Measurements from ENCODE around the gene ZFYVE28. TPM values are rescaled to one million over a fixed set of nuclear protein-coding genes. Genes with fewer than 3 reads are reported as not detected.

Gene ZFYVE28
- total and polyA plus RNA-seq, 8 donors = 2.2 to 12.4 (median 3.9) TPM

GRCh38 chr4:2396781-2397368 lies 21.6 kb downstream of the ZFYVE28 start:
- Histone ChIP-seq H3K27ac (no peak overlapping the region), H3K4me3 (no peak overlapping the region), H3K27me3 (peaks cover 0 to 41% of the 10 kb centered on the region in 2 donors), H3K36me3 (no peaks in the 10 kb centered on the region), H3K9me3 (no peaks in the 10 kb centered on the region), H3K4me1 (peaks cover 7 to 10% of the 10 kb centered on the region in 2 donors)
- ATAC-seq (no peak), DNase-seq (no peak)
- TF ChIP-seq, protein P1, sequence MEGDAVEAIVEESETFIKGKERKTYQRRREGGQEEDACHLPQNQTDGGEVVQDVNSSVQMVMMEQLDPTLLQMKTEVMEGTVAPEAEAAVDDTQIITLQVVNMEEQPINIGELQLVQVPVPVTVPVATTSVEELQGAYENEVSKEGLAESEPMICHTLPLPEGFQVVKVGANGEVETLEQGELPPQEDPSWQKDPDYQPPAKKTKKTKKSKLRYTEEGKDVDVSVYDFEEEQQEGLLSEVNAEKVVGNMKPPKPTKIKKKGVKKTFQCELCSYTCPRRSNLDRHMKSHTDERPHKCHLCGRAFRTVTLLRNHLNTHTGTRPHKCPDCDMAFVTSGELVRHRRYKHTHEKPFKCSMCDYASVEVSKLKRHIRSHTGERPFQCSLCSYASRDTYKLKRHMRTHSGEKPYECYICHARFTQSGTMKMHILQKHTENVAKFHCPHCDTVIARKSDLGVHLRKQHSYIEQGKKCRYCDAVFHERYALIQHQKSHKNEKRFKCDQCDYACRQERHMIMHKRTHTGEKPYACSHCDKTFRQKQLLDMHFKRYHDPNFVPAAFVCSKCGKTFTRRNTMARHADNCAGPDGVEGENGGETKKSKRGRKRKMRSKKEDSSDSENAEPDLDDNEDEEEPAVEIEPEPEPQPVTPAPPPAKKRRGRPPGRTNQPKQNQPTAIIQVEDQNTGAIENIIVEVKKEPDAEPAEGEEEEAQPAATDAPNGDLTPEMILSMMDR (IDR thresholded peaks at IDR 0.05) = no peak
- intact Hi-C loops (cut with DNase I) = no loop called here

DNA sequence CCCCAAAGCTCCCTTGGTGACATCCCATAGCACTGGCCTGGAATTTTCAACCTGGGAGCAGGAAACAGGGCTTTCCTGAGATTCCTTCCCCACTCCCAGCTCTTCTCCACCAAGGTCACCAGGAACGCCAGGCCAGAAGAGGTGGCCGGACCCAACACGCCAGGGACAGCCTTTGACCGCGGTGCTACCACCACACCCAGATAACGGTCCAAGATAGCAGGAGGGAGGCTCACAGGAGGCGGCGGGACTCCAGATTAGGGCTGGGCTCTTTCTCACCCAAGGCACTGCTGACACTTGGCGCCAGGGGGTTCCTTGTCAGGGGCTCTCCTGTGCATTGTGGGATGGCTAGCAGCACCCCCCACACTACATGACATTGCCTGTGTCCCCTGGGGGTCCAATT lies 22.9 kb downstream of the ZFYVE28 start:
- Histone ChIP-seq H3K27ac (no peak overlapping the region), H3K9me3 (no peaks in the 10 kb centered on the region), H3K27me3 (peaks cover 0 to 42% of the 10 kb centered on the region in 2 donors), H3K4me1 (peaks cover 5 to 6% of the 10 kb centered on the region in 2 donors), H3K4me3 (no peak overlapping the region), H3K36me3 (no peaks in the 10 kb centered on the region)
- DNase-seq (no peak), ATAC-seq (no peak)
- TF ChIP-seq, protein P1 (IDR thresholded peaks at IDR 0.05) = no peak
- intact Hi-C loops (cut with DNase I) = no loop called here

- TF ChIP-seq, protein P1 (IDR thresholded peaks at IDR 0.05) = no peak
- Histone ChIP-seq H3K9me3 (no peaks in the 10 kb centered on the region), H3K27me3 (peaks cover 0 to 48% of the 10 kb centered on the region in 2 donors), H3K4me3 (no peak overlapping the region), H3K27ac (no peak overlapping the region), H3K36me3 (no peaks in the 10 kb centered on the region), H3K4me1 (peaks cover 5 to 6% of the 10 kb centered on the region in 2 donors)
- no peak for ATAC-seq
- intact Hi-C loops (cut with DNase I) = no loop called here
- DNase-seq = peak in 1 of 4 donors; percentile 17
These were observed 23.4 kb downstream of the ZFYVE28 start for GRCh38 chr4:2395038-2395437.

DNA sequence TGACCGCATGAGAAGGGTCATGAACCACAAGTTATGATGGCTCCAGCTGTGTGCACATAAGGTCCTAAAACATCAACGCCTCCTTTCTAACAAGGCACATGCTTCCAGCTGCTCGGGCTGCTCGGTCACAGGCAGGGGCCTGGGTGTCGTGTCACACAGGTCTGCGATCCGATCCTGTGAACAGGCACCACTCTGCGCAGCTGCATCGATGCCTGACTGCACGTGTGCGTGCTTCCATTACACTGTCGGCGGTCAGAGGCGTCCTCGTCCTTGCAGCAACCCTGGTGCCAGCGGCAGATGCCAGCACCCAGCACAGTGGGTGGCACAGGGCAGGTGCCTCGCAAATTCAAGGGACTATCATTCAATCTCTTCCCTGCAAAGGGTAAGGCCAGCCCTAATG lies 23.9 kb downstream of the ZFYVE28 start:
- ATAC-seq = no peak
- Histone ChIP-seq H3K36me3 (no peaks in the 10 kb centered on the region), H3K27ac (no peak overlapping the region), H3K4me1 (peaks cover 5 to 6% of the 10 kb centered on the region in 2 donors), H3K4me3 (no peak overlapping the region), H3K9me3 (no peaks in the 10 kb centered on the region), H3K27me3 (peaks cover 0 to 53% of the 10 kb centered on the region in 2 donors)
- TF ChIP-seq, protein P1 (IDR thresholded peaks at IDR 0.05) = no peak
- DNase-seq = peak in 1 of 4 donors; percentile 57
- intact Hi-C loops (cut with DNase I) = no loop called here

DNA sequence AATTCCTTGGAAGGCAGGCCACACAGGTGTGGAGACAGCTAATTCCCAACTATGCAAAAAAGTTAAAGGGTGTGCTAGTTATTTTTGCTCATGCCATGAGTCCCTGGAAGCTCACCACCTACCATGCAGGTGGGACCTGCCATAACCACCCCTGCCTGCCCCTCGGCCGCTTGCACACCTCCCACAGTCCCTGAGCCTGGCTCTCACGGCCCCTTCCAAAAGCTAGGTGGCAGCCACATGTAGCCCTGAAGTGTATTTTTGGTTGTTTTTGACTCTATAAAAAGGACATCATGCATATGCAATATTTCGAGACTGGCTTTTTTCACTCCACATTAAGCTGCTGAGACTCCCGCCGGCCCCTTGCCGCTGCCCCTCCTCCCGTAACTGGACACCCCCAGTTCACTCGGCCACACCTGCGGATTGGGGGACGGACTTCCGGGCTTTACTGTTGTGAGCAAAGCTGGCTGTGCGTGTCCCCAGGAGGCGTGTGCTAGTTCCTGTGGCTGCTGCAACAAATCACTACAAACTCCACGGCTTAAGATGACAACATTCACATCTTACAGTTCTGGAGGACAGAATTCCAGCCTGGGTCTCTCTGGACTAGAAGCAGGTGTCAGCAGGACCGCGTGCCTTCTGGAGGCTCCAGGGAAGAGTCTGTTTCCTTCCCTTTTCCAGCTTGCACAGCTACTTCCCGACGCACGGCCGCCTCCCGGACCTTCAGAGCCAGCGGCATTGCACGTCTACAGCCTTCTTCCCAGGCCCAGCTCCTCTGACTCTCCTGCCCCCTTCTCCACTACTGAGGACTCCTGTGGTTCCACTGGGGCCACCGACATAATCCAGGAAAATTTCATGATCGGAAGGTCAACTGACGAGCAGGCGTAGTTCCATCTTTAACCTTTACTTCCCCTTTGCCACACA lies 24.8 kb downstream of the ZFYVE28 start:
- Histone ChIP-seq H3K9me3 (no peaks in the 10 kb centered on the region), H3K4me3 (no peak overlapping the region), H3K27ac (no peak overlapping the region), H3K4me1 (peaks cover 5 to 6% of the 10 kb centered on the region in 2 donors), H3K27me3 (peaks cover 0 to 57% of the 10 kb centered on the region in 2 donors), H3K36me3 (no peaks in the 10 kb centered on the region)
- DNase-seq (peak in 1 of 4 donors; percentile 63), ATAC-seq (peak; percentile 86)
- TF ChIP-seq, protein P1 (IDR thresholded peaks at IDR 0.05) = no peak
- intact Hi-C loops (cut with DNase I) = no loop called here
